ENCODE data around the gene ZNF526.

The ZNF526 gene

DNA sequence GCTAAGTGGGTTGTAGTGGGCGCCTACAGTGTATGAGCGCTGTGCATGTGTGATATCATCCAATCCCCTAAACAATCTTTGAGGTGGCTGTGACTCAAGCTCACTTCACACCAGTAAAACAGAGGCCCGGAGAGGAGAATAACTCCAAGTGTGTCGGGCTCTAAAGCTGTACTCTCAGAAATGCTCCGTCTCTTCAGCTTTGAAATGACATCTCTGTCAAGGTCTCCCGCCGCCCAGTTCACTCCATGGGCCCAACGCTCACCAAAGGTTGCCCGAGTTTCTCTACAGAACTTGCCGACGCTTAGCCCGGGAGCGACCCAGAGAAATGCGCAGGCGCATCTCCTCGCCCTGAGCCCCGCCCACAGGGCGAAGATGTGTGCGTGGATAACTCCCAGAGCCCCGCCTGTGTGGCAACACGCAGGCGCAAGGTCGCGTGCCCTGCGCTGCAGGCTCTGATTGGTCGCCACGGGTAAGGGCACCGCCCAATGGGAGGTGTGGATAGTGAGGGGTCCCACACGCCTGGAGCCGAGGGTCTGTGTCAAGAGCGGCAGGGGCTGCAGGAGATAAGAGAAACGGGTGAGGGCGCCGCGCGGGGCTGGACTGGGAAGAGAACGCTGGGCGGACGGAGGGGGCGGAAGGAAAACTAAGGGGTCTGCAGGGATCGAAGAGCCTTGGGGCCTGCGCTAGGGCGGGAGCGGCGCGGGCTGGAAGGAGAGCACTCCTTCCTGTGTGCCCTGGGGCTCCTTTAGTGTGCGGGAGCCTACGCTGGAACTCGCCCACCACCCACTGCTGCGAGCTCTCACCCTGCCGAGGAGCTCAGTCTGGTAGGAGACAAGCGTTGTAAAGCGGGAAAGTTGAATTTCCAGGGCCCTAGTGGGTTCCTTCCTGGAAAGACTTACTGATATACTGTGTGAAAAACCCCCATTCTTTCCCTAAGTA lies at the start of gene ZNF526:
Gene ZNF526, plus strand, starts transcription at position 501 of the 939 bp plus-strand sequence. CDS start 4,092 bp downstream, outside the sequence.
- peak; percentile 96 for DNase-seq

GRCh38 chr19:42170715-42171114 lies 49.4 kb upstream of the ZNF526 start:
- DNase-seq: no peak

GRCh38 chr19:42172261-42172660 lies 47.9 kb upstream of the ZNF526 start:
- DNase-seq: no peak

DNA sequence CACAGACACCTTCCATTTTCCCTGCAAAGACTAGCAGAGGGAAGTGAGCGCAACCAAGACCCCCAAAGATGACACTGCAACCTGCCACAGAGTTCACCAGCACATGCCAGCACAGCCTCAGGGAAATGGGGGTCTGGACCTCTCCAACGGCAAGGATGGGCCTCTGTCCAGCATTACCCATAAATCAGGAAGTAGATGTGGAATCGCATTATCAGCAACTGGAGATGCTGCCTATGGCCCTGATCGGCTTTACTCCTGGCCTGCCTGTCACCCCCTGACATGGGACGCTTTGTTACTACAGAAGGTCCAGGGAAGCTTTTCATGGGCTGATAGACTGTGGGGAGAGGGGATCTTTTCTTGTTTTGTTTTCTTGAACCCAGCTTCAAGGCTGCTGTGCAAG lies 46.4 kb upstream of the ZNF526 start:
- no peak for DNase-seq

GRCh38 chr19:42174188-42174587 lies 45.9 kb upstream of the ZNF526 start:
- DNase-seq: no peak

- no peak for DNase-seq
These were observed 45.0 kb upstream of the ZNF526 start for GRCh38 chr19:42174958-42175734.

DNA sequence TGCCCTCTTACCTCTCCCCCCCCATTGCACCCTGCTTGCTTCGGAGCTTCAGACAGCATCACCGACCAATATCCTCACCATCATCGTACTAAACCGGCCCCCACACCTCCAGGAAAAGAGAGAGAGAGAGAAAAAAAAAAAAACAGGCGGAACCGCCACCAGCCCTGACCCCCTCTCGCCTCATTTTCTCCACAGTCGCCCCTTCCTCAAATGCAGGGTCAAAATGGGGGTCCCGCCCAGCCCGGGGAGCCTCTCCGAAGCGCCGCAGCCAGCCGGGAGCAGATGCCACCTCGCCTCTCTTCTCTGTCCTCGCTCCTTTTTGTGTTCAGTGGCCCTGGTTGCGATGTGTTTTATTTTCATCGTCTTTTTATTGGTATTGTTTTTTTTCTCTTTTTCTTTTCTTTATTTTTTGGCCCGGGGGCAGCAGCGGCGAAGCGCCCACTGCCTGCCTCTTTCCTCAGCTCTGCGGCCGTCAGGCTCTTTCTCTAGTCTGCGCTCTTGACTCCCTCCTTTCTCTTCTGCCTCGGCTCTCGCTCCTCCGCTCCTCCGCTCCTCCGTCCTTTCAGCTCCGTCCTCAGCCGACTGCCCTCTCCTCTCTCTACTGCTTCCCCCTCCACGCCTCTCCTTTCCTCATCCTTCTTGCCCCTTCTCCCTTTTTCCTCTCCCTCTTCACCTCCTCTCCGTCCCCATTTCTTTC lies 44.0 kb upstream of the ZNF526 start:
- no peak for DNase-seq

- no peak for DNase-seq
These were observed 43.5 kb upstream of the ZNF526 start for GRCh38 chr19:42176649-42176989.

- DNase-seq: peak; percentile 55
These were observed 43.0 kb upstream of the ZNF526 start for GRCh38 chr19:42176990-42177685.

DNA sequence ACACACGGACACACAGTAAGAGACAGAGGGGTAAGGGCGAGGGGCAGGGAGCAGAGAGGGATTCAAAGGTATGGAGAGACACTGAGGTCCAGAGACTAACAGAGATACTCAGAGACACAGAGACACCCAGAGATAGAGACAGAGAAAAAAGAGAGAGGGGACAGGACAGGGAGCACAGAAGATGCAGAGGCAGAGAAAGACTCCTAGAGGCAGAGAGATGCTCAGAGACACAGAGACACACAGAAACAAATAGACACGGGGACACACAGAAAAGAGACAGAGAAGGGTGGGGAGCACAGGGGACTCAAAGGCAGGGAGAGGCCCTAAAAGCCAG lies 42.5 kb upstream of the ZNF526 start:
- DNase-seq: no peak

- no peak for DNase-seq
These were observed 41.1 kb upstream of the ZNF526 start for GRCh38 chr19:42178791-42179674.

DNA sequence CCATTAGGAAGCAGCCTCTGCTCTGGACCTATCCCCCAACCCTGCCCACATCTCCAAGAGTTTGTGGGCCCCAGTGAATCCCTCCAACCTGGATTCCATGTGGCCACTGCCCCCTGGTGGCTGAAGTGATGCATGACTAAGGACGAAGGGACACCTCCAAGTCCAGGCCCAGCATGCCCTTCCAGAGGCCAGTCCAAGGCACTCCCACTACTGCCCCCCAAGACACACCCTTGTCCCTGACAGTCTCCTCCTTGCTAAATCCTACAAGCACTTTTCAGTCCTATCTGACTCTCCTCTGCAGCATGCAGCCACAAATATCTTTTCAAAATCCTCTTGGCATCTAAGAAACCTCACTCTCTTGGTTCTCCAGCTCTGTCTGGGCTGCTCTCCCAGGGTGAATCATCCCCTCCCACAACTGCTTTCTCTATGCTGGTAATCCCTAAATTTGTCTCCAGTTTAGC lies 35.7 kb upstream of the ZNF526 start:
- DNase-seq: peak; percentile 75

DNA sequence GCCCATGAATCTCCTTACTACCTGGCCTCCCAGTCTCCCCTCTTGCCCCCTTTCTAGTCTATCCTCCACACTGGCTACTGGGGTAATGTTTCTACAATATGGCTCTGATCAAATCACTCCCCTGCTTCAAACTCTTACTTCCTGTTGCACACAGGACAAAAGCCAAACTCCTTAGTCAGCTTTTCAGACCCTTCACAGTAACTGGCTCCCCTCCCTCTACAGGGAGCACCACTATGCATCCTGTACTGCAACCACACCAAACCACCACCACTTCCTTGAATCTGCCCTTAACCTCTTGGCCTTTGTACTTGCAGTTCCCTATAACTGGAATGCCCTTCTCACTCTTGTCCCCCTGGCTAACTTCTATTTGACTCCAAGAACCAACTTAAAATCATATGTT lies 34.8 kb upstream of the ZNF526 start:
- no peak for DNase-seq

DNA sequence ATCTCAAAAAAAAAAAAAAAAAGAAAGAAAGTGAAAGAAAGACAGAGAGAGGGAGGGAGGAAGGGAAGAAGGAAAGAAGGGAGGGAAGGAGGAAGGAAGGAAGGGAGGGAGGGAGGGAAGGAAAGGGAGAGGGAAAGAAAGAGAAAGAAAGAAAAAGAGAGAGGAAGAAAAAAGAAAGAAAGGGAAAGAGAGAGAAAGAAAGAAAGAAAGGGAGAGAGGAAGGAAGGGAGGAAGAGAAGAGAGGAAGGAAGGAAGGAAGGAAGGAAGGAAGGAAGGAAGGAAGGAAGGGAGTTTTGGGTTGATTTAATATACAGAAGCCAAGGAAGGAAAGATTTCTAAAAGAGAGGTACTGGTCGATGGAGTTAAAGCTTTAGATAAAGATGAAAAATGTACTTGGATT lies 31.4 kb upstream of the ZNF526 start:
- DNase-seq: no peak

- DNase-seq: no peak
These were observed 31.0 kb upstream of the ZNF526 start for GRCh38 chr19:42189133-42189532.

- DNase-seq: no peak
These were observed 28.8 kb upstream of the ZNF526 start for GRCh38 chr19:42191330-42191729.

DNA sequence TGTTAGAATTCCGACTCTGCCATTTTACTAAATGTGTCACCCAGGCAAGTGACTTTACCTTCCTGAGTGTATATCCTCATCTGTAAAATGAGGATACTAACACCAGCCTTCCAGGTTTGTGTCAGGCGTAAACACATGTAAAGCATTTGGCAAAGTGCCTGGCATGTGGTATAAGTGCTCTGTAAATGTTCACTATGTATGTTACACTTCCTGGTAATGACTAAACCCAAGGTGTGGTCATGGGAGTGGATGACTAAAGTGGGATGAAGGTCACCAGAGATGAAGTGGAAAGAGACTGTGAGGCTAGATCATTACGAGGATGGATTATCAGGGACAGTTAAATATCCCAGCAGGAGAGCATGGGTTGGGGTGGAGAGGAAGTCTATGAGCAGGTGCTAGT lies 28.3 kb upstream of the ZNF526 start:
- DNase-seq: no peak

GRCh38 chr19:42193294-42193693 lies 26.8 kb upstream of the ZNF526 start:
- no peak for DNase-seq

DNA sequence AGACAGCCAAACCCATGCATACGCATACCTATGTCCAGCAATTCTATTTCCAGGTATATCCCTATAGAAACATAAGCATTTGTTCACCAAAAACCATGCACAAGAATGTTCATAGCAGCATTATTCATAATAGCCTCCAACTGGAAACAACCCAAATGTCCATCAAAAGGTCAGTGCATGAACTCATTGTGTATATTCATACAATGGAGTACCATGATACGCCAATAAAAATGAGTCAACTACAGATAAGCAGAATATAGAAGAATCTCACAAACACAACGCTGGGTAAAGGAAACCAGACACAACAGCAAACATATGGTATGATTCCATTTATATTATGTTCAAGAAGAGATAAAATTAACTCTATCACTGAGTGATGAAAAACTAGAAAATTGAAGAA lies 26.4 kb upstream of the ZNF526 start:
- no peak for DNase-seq

GRCh38 chr19:42196011-42197001 lies 23.8 kb upstream of the ZNF526 start:
- DNase-seq: no peak
